ENCODE measurements around the gene C4orf46. TPM values are rescaled to one million over a fixed set of nuclear protein-coding genes. Genes with fewer than 3 reads are reported as not detected.
"Not testable (repeated sequence)": the region's sequence is repeated elsewhere in the genome, so short reads cannot be mapped to it uniquely, and the experiment has no call there.

C4orf46 gene
- polyA plus RNA-seq (ENCODE audit: insufficient read length): 25.9 TPM
- long read RNA-seq, donor 1, transcript C4orf46-201 (2 exons, 3,521 nt): major isoform, 11 of 12 reads
- long read RNA-seq, donor 1, partial matches to known transcripts: 0 of 12 reads
- long read RNA-seq, donor 1, other reads (novel, unspliced or antisense): 0 of 12 reads
- long read RNA-seq, donor 2, transcript C4orf46-201 (2 exons, 3,521 nt): major isoform, 7 of 24 reads
- long read RNA-seq, donor 2, partial matches to known transcripts: 6 of 24 reads
- long read RNA-seq, donor 2, other reads (novel, unspliced or antisense): 10 of 24 reads
- long read RNA-seq, donor 3, transcript C4orf46-201 (2 exons, 3,521 nt): major isoform, 14 of 28 reads
- long read RNA-seq, donor 3, partial matches to known transcripts: 14 of 28 reads
- long read RNA-seq, donor 3, other reads (novel, unspliced or antisense): 0 of 28 reads
- long read RNA-seq, donor 4, partial matches to known transcripts: 0 of 3 reads
- long read RNA-seq, donor 4, other reads (novel, unspliced or antisense): 0 of 3 reads
- long read RNA-seq, donor 5, transcript C4orf46-201 (2 exons, 3,521 nt): major isoform, 10 of 12 reads
- long read RNA-seq, donor 5, partial matches to known transcripts: 0 of 12 reads
- long read RNA-seq, donor 5, other reads (novel, unspliced or antisense): 0 of 12 reads
- long read RNA-seq, donor 6, transcript C4orf46-201 (2 exons, 3,521 nt): major isoform, 12 of 31 reads
- long read RNA-seq, donor 6, partial matches to known transcripts: 18 of 31 reads
- long read RNA-seq, donor 6, other reads (novel, unspliced or antisense): 0 of 31 reads
- long read RNA-seq, donor 7, transcript C4orf46-201 (2 exons, 3,521 nt): major isoform, 16 of 22 reads
- long read RNA-seq, donor 7, transcript C4orf46-203 (2 exons, 1,103 nt): minor isoform, 5 of 22 reads
- long read RNA-seq, donor 7, partial matches to known transcripts: 0 of 22 reads
- long read RNA-seq, donor 7, other reads (novel, unspliced or antisense): 0 of 22 reads
- long read RNA-seq, donor 8, transcript C4orf46-201 (2 exons, 3,521 nt): major isoform, 5 of 7 reads
- long read RNA-seq, donor 8, partial matches to known transcripts: 0 of 7 reads
- long read RNA-seq, donor 8, other reads (novel, unspliced or antisense): 0 of 7 reads

DNA sequence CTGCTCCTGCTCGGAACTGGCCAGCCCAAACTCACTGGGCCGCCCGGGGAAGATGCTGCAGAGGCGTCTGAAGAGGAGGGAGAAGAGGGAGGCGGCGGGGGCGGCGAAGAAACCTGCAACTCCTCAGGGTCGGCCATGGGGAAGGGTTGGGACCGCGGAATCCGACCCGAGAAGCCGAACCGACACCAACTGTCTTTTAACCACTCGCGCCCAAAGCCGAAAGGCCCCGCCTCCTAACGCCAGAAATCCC is at the start of gene C4orf46:
Gene C4orf46, minus strand, starts transcription at position 223 of the 250 bp plus-strand sequence. Its CDS starts 86 bp downstream, at position 137.
- DNase-seq: no peak

DNA sequence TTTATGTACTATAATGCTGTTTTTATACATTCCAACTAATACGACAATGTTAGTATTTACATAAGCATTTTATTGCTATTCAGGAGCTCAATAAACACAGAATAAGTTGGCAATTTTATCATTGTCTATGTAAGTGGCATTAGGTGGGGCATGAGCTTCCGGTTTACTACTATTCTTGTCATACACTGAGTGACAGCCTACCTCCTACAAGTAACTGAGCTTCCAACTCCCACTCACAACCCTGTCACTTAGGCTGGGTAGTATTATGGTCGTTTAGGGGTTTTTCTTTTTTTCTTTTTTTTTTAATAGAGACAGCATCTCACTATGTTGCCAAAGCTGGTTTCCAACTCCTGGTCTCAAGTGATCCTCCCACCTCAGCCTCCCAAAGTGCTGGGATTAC is 44.1 kb upstream of the C4orf46 start:
- no peak for DNase-seq

DNA sequence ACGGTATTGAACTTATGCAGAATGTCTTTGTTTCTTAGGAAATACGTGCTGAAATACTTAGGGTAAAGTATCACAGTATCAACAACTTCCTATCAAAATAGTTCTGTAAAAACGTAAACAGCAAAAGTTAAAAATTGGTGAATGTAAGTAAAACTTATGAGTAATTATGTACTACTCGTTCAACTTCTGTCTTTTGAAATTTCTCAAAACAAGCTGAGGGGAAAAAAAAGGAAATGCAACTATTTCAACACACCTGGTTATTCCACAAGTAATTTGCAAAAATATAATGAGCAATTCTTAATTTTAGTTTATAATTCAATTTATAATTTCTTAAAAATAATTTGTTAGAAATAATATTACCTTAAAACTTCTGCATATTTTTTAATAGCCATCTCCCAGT is 43.2 kb upstream of the C4orf46 start:
- DNase-seq: no peak

DNA sequence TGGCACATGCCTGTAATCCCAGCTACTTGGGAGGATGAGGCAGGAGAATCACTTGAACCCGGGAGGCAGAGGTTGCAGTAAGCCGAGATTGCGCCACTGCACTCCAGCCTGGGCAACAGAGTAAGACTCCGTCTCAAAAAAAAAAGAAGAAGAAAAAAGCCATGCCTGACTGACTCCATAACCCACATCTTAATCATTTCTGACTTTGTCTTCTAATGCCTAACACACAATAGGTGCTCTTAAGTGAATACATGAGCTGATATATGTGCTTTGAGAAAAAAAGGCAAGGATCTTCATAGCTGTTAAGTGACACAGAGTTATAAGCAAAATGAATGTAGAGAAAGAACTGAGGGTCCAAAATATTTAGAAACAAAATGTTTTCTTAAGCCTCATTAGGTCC is 40.9 kb upstream of the C4orf46 start:
- DNase-seq: not testable (repeated sequence)

DNA sequence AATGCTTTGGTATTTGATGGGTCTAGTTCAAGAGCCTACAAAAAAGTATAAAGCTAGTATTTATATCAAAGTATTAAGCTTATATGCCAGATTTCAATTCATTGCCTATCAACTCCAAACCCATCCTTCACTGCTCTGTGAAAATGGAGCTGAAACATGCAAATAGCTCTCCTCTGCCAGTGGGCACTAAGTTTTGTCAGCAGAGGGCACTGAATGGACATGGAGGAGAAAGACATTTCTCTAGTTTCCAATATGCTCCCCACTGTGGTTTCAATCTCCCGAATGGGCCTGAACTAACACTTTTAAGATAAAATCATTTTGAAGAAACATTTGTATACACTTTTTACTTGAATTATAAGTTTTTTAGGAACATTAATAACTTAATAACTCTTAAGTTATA is 39.1 kb upstream of the C4orf46 start:
- no peak for DNase-seq

DNA sequence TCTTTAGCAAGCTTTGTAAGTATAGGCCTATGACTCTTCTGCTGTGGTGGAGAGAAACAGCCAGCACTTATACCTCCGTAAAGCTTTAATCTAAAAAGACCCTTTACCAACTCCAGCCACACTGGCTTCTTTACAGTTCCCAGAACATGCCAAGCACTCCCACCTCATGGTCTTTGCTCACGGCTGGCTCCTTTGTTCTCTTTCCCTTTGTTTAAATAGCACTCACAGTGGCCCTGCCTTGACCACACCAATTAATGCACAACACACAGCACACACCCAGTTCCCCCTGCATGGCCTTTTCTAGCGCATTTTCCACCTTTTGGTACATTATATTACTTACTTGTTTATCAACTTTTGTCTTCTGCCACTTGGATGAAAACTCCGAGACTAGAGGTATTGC is 32.6 kb upstream of the C4orf46 start:
- DNase-seq: no peak

DNA sequence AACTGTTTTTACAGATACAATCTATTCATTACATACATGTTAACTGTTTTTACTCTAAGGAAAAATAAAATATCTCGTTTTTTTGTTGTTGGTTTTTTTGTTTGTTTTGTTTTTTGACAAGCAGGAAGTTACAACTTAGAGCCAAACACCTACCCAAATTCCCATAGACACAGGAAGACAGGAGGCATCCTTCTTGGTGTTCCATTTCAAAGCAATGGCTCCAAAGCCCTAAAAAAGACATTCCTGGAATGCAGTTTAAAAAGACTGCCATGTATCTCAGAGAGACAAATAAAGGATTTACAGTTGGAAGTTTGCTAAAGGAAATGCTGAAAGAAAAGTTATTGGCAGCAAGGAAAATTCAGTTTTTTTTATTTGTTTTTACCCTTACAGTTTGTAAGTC is 17.1 kb upstream of the C4orf46 start:
- no peak for DNase-seq

DNA sequence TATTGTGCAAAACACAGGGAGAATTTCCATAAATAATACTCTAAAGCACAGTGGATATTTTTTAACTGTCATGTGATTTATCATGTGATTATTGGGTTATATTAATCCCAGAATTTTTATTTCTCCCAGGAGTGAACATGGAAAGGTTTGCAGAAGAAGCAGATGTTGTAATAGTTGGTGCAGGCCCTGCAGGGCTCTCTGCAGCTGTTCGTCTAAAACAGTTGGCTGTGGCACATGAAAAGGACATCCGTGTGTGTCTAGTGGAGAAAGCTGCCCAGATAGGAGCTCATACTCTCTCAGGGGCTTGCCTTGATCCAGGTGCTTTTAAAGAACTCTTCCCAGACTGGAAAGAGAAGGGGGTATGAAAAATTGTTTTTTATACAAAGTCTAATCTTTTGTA is 10.4 kb upstream of the C4orf46 start:
- DNase-seq: no peak

DNA sequence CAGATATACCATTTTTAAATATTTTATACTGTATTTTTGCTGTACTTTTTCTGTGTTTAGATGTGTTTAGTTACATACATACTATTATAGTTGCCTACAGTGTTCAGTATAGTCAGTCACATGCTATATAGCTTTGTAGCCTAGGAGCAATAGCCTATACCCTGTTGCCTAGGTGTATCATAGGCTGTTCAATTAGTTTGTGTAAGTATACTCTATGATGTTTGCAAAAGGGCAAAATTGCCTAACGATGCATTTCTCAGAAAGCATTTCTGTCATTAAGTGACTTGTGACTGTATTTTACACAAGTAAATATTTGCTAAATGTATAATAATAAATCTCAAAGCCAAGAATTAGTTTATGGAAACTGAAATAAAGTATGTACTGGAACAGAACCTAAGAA is 9.9 kb upstream of the C4orf46 start:
- no peak for DNase-seq

DNA sequence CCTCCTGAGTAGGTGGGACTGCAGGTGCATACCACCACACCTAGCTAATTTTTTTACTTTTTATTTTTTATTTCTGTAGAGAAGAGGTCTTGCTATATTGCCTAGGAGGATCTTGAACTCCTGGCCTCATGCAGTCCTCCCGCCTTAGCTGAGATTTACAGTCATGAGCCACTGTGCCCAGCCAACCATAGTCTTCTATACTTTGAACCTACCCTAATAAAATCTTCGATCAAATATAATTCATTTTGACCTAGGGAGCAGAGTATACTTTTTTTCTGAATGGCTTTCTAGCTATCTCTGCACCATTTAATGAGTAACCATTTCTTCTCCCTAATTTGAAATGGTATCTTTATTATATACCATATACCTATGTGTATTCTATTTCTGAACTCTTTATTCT is 7.1 kb upstream of the C4orf46 start:
- no peak for DNase-seq

DNA sequence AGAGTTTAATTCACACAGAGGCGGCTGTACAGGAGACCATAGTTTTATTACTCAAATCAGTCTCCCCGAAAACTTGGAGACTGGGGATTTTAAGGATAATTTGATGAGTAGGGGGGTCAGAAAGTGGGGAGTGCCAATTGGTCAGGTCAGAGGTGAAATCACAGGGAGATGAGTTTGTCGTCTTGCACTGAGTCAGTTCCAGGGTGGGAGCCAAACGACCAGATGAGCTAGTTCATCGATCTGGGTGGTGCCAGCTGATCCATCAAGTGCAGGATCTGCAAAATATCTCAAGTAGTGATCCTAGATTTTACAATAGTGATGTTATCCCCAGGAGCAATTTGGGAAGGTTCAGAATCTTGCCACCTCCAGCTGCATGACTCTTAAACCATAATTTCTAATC is 4.4 kb upstream of the C4orf46 start:
- DNase-seq: no peak

DNA sequence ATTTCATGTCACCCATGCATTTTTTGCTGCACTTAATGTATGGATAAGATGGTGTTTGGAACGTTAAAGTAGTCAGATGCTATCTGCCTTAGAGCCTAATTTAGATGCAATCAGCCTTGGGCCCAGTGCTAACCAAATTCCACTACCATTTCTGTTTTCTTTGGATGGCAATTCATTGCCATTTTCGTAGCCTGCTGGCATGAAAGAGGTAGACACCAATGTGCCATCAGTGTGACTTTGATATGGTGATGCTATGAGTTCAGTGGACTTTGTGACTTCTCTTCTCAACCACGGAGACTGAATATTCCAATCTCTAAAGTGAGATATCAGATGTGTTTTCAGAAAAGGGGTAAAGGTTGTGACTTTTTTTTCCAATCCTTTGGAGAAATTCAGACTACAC is 1.9 kb upstream of the C4orf46 start:
- DNase-seq: no peak

DNA sequence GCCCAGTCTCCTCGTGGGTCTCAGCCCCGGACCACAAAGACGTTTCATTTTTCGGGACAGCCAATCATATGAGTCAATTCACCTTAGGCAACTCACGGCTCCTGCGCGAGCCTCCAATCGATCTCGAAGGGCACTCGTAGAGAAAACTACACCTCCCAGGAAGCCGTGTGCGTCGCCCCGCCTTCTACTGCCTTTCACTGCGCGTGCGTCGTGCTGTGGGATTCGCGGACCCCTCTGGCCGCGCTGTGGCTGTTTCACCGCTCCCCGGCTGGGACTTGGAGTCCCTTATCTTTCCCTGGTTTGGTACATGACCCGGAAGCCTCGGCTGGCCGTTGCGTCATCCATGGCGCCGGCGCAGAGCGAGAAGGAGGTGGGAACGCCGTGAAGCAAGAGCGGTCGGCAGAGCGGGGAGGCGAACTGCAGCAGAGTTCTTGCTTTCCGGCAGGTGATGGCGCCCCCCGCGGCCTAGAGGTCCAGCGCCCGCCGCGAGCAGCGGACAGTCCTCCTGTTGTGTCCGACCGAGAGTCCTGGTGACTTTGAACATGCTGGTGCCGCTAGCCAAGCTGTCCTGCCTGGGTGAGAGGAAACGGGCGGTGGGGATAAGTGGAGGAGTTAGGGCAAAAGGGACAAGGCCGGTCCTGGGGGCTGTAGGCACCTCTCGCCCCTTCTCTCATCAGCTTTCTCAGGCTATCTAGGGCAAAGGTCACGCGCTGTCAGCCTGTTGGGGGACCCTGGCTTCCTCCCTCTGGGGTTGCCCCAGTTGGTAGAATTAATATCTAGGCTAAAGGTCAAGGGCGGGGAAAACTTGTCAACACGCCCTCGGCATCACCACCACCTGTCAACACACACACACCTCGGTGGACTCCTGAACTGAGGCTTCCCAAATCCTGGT is 474 bp upstream of the C4orf46 start, which contains the start of gene ETFDH:
Gene ETFDH, plus strand, starts transcription at position 382 of the 892 bp plus-strand sequence. Its CDS starts 161 bp downstream, at position 543.
- peak; percentile 99 for DNase-seq

DNA sequence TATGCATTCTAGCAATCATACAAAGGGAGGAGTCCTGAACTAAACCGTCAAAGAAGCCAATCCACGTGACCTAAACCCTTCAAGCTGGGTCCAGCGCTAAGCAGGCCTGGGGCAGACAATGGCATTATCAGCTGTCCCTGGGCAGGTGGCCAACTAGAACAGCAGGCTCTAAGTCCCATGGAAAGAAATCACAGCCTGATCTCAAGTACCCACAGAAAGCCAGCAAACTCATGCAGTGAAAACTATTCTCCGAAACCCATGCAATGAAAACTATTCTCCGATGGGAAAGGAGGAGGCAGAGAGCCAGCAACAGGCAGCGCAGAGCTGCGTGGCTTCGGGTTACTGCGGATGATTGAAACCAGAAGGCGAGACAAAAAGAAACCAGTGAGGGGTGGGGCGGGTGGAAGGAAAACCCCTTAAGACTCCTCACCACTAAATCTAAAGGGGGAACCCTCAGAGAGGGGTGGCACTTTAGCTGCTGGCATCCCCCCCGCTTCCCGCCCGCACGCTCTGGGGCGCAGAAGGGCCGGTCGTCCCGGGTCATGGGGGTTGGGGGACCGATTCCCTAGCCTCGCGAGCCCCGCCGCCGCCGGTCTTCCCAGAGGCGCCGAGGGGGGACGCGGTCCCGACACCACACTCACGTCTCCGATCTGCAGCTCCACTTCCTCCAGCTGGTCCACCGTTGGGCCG is 567 bp downstream of the C4orf46 start:
- peak; percentile 71 for DNase-seq

DNA sequence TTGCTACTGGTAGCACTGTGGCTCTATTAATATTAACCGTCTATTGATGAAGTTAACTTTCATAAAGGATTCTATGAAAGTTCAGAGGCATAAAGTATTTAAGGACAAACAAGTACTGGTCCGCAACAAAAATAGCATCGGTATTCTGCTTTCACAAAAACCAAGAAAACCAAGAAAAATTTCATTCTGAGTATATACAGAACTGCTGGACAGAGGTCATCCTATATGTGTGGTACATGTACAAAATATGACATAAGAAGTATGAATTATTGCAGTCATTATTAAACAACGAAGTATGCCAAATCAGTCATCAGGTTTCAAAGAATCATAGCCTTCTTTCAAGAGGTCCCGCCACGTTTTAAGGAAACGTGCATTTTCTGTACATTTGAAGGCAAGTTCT is 2.4 kb downstream of the C4orf46 start:
- DNase-seq: no peak

DNA sequence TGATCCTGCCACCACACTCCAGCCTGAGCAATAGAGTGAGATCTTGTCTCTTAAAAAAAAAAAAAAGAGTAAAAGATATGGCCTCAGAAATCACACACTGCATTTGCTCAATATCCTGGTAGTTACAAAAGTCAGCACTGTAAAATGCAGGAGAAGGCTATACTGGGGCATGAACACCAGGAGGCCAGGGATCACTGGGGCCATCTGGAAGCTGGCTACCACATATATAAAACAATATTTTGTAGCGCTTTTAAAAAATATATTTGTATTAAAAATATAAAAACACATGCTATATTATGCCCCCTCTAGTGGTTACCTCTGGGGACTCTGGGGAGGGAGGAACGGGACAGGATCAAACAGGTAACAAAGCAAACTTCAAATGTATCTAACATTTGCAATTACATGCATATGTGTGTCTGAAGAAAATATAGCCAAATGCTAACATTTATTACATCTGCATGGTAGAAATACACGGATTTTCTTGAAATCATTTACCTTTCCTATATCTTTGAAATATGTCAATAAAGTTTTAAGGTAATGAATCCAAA is 4.0 kb downstream of the C4orf46 start:
- DNase-seq: no peak

DNA sequence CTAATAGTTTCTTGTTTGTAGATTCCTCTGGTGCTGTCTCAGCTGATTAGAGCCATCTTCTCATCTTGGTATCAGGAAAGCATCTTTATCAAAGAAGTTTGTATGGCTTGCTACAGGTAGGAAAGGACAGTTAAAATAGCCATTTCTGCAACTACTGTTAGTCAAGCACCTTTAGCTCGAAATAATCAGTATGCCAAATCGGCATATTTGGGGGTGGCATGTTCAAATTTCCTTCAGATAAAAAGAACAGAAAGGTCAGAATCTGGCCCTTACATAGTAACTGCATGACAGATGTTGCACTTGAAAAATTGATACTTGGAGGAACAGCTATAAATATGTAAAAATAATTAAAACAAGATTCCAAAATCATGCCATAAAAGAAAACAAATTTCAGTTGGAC is 4.8 kb downstream of the C4orf46 start:
- no peak for DNase-seq

DNA sequence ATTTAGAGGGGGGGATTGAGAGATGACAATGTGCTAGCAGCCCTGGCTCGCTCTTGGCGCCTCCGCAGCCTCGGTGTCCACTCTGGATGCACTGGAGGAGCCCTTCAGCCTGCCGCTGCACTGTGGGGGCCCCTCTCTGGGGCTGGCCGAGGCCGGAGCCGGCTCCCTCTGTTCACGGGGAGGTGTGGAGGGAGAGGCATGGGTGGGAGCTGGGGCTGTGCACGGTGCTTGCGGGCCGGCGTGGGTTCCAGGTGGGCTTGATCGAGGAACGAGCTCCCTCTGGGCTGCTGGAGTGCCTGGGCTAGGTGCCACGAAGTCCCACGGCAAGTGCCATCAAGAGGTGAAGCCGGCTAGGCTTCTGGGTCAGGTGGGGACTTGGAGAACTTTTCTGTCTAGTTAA is 6.9 kb downstream of the C4orf46 start:
- no peak for DNase-seq

DNA sequence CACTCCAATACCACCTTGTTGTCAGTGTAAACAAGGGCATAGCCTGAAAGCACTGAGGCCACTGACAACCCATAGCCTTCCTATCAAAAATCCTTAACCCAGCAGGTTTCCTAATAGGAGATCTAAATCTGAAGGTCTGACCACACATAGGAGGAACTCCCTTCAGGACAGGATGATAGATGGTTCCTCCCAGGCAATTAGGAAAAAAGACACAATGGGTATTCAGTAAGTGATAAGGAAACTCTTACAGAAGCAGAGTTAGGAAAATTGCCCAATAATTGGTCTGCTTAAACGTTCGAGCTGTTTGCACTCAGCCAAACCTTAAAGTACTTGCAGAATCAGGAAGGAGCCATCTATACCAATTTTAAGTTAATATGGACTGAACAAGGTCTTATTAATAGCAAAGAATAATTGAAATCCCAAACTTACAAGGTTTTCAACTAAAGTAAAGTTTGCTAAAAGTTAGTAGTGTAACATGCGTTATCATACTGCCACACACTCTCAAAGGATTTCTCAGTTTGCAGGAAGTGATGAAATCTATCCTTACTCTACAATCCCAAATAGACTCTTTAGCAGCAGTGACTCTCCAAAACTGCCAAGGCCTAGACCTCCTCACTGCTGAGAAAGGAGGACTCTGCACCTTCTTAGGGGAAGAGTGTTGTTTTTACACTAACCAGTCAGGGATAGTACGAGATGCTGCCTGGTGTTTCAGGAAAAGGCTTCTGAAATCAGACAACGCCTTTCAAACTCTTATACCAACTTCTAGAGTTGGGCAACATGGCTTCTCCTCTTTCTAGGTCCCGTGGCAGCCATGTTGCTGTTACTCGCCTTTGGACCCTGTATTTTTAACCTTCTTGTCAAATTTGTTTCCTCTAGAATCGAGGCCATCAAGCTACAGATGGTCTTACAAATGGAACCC is 7.7 kb downstream of the C4orf46 start:
- not testable (repeated sequence) for DNase-seq

DNA sequence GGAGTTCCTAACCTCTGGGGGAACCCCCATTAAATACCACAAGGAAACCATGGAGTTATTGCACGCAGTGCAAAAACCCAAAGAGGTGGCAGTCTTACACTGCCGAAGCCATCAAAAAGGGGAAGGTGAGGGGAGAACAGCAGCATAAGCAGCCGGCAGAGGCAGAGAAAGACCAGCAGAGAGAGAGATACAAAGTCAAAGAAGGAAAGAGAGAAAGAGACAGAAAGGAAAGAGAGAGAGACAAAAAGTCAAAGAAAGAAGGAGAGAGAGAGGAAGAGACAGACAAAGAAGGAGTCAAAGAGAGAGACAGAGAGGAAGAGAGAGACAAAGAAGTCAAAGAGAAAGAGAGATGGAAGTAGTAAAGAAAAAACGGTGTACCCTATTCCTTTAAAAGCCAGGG is 8.4 kb downstream of the C4orf46 start:
- DNase-seq: not testable (repeated sequence)

Data from left kidney (tissue), 8 donors.